Peyer's patch (tissue), 4 donors: Measurements from ENCODE around the gene NRAP.

ENCODE experiments used
- POLR2A ChIP-seq, 2 donors: fragments of 450-650 bp; IDR thresholded peaks; one replicate each; pipeline ENCODE4 v1.5.1; 2017; ENCODE audit warnings: antibody characterized with exemption in 2 of 2, mild to moderate bottlenecking in 2 of 2, moderate library complexity in 2 of 2
- TF ChIP-seq, protein P1 (sequence below), 6 experiments: fragments of 450-650 bp in 4 of 6; fragments of 200-600 bp in 2 of 6; sonication (generic) in 1 of 6; IDR thresholded peaks; one replicate each; pipeline ENCODE4 v1.5.1; 2017 to 2019; ENCODE audit warnings: antibody characterized with exemption in 6 of 6, mild to moderate bottlenecking in 3 of 6, moderate library complexity in 1 of 6

- TF ChIP-seq, protein P1, sequence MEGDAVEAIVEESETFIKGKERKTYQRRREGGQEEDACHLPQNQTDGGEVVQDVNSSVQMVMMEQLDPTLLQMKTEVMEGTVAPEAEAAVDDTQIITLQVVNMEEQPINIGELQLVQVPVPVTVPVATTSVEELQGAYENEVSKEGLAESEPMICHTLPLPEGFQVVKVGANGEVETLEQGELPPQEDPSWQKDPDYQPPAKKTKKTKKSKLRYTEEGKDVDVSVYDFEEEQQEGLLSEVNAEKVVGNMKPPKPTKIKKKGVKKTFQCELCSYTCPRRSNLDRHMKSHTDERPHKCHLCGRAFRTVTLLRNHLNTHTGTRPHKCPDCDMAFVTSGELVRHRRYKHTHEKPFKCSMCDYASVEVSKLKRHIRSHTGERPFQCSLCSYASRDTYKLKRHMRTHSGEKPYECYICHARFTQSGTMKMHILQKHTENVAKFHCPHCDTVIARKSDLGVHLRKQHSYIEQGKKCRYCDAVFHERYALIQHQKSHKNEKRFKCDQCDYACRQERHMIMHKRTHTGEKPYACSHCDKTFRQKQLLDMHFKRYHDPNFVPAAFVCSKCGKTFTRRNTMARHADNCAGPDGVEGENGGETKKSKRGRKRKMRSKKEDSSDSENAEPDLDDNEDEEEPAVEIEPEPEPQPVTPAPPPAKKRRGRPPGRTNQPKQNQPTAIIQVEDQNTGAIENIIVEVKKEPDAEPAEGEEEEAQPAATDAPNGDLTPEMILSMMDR (IDR thresholded peaks at IDR 0.05) = no peak
- no peak for TF ChIP-seq POLR2A (IDR thresholded peaks at IDR 0.05)
These were observed 108.6 kb downstream of the NRAP start for GRCh38 chr10:113555245-113555644.
